Hepatocyte (in vitro differentiated cells): ENCODE measurements around the gene LSM12. TPM values are rescaled to one million over a fixed set of nuclear protein-coding genes. Genes with fewer than 3 reads are reported as not detected.

Source experiments
- DNase-seq: peaks from one replicate; pipeline ENCODE4 v3.0.0-alpha.2; 2016; ENCODE audit warnings: low spot score
- H2AFZ ChIP-seq: fragments of 200-600 bp; sonication (generic); 2 replicates; pipeline ENCODE4 v1.6.0; 2016; ENCODE audit warnings: antibody characterized with exemption, mild to moderate bottlenecking
- H3K27ac ChIP-seq: fragments of 200-600 bp; sonication (generic); 2 replicates; pipeline ENCODE4 v1.5.1; 2016; ENCODE audit warnings: mild to moderate bottlenecking
- H3K27me3 ChIP-seq: fragments of 200-600 bp; sonication (generic); 2 replicates; pipeline ENCODE4 v1.6.1; 2016
- H3K36me3 ChIP-seq: fragments of 200-600 bp; sonication (generic); replicated peaks from 2 replicates; pipeline ENCODE4 v1.5.1; 2016; ENCODE audit warnings: low read depth; ENCODE audit not compliant: insufficient read depth
- H3K4me1 ChIP-seq: fragments of 200-600 bp; sonication (generic); 2 replicates; pipeline ENCODE4 v1.5.1; 2016; ENCODE audit warnings: mild to moderate bottlenecking, moderate library complexity; ENCODE audit not compliant: insufficient read depth
- H3K4me2 ChIP-seq: fragments of 200-600 bp; sonication (generic); 2 replicates; pipeline ENCODE4 v1.6.0; 2016
- H3K4me3 ChIP-seq: fragments of 200-600 bp; sonication (generic); 2 replicates; pipeline ENCODE4 v1.5.1; 2016; ENCODE audit warnings: mild to moderate bottlenecking
- H3K79me2 ChIP-seq: fragments of 200-600 bp; sonication (generic); 2 replicates; pipeline ENCODE4 v1.6.0; 2017; ENCODE audit warnings: mild to moderate bottlenecking
- H3K9me2 ChIP-seq: fragments of 200-600 bp; sonication (generic); replicated peaks from 2 replicates; pipeline ENCODE4 v1.6.0; 2017; ENCODE audit warnings: mild to moderate bottlenecking; ENCODE audit not compliant: insufficient read depth
- H3K9me3 ChIP-seq: fragments of 200-600 bp; sonication (generic); 2 replicates; pipeline ENCODE4 v1.5.1; 2016; ENCODE audit warnings: low read depth, mild to moderate bottlenecking
- H4K20me1 ChIP-seq: fragments of 200-600 bp; sonication (generic); 2 replicates; pipeline ENCODE4 v1.6.0; 2016; ENCODE audit warnings: mild to moderate bottlenecking; ENCODE audit not compliant: insufficient read depth, poor library complexity, severe bottlenecking
- CTCF ChIP-seq: fragments of 200-600 bp; sonication (generic); IDR thresholded peaks from 2 replicates; pipeline ENCODE4 v1.5.1; 2016; ENCODE audit warnings: antibody characterized with exemption, mild to moderate bottlenecking; ENCODE audit not compliant: poor library complexity
- EZH2 ChIP-seq: fragments of 200-600 bp; sonication (generic); IDR thresholded peaks from 2 replicates; pipeline ENCODE4 v1.6.1; 2016; ENCODE audit warnings: antibody characterized with exemption, mild to moderate bottlenecking, borderline replicate concordance
- EZH2phosphoT487 ChIP-seq: fragments of 200-600 bp; sonication (generic); IDR thresholded peaks from one replicate; pipeline ENCODE4 v1.6.1; 2018; ENCODE audit warnings: antibody characterized with exemption, mild to moderate bottlenecking, low read depth, moderate library complexity; ENCODE audit not compliant: unreplicated experiment, severe bottlenecking
- WGBS: methylation state at CpG from one replicate; pipeline ENCODE4 v1.1.6; 2016; ENCODE audit warnings: low lambda C conversion rate; ENCODE audit errors: missing lambda C conversion rate; 5-methylcytosine and 5-hydroxymethylcytosine counted together
- polyA plus RNA-seq: library from polyadenylated mRNA; unstranded; fragments of >200 nt; fragmentation: Nextera tagmentation; extraction: Ambion mirVana; gene quantifications from 2 replicates; pipeline ENCODE4 v1.2.1, GENCODE V29; 2016
- total RNA-seq: library from RNA; depleted of rRNA; stranded (reverse); fragments of >200 nt; gene quantifications from 2 replicates; pipeline ENCODE4 v1.2.3, GENCODE V29; 2014

LSM12 gene
- total and polyA plus RNA-seq, 2 experiments from 2014 or later = 40.4 to 44.5 TPM

DNA sequence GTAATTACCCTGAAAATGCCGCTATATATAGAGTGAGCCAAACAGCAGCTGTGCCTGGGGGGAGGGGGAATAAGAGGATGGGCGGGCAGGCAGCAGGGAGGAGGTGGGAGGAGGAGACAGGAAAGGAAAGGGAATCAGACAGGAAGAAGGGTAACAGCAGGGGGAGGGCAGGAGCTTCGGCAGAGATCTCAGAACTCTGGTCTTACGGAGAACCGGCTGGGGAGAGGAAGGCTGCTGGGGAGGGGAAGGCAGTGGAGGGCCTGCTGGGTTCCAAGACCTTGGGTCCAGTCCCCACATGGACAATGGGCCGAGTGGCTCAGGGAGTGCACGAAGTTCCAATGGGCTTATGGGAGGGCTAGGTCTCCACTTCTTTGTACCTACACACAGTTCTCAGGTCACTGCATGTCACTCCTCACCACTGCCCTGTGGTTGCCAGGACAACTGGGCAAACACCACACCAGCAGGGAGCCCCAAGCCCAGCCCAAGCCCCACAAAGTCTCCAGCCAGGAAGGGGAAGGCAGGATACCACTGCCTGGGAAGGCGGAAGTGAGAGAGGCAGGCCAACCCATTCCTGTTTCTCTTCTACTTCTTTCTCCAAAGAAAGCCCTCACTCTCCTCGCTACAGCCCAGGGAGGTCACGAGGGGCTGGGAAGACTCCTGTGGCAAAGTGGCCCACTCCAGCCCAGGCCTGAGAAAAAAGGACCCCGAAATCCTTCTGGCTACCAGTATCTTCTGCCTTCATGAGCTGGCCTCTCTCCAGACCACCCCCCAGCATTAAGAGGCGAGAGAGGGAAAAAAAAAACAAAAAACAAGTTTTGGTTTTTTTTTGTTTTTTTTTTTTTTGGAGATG is 29.4 kb upstream of the LSM12 start:
- Histone ChIP-seq H3K36me3 (no peaks in the 10 kb centered on the region), H3K9me2 (no peaks in the 10 kb centered on the region), H3K27me3 (no peaks in the 10 kb centered on the region), H2AFZ (no peak overlapping the region), H3K4me2 (peak overlapping the region; percentile 71), H4K20me1 (no peaks in the 10 kb centered on the region), H3K27ac (peak overlapping the region; percentile 99), H3K4me3 (no peak overlapping the region), H3K4me1 (peaks cover 21% of the 10 kb centered on the region), H3K79me2 (peaks cover 3% of the 10 kb centered on the region), H3K9me3 (no peaks in the 10 kb centered on the region)
- 21% methylated on average over 12 of the region's 12 CpGs for WGBS
- no peak for TF ChIP-seq EZH2phosphoT487
- TF ChIP-seq EZH2 = no peak
- no peak for TF ChIP-seq CTCF
- DNase-seq = peak; percentile 92

GRCh38 chr17:44095388-44095646 is 28.8 kb upstream of the LSM12 start:
- H3K27me3 ChIP-seq = no peaks in the 10 kb centered on the region
- no peaks in the 10 kb centered on the region for H3K9me2 ChIP-seq
- H4K20me1 ChIP-seq = no peaks in the 10 kb centered on the region
- no peak for TF ChIP-seq EZH2
- no peak for TF ChIP-seq EZH2phosphoT487
- TF ChIP-seq CTCF = no peak
- H3K9me3 ChIP-seq = no peaks in the 10 kb centered on the region
- H2AFZ ChIP-seq = no peak overlapping the region
- 0% methylated on average over 1 of the region's 2 CpGs for WGBS
- no peak for DNase-seq
- H3K4me1 ChIP-seq = peaks cover 21% of the 10 kb centered on the region
- H3K79me2 ChIP-seq = peaks cover 3% of the 10 kb centered on the region
- H3K4me3 ChIP-seq = no peak overlapping the region
- H3K4me2 ChIP-seq = peak overlapping the region; percentile 71
- H3K36me3 ChIP-seq = no peaks in the 10 kb centered on the region
- H3K27ac ChIP-seq = peak overlapping the region; percentile 99

- Histone ChIP-seq H3K4me2 (peak overlapping the region; percentile 71), H3K9me2 (no peaks in the 10 kb centered on the region), H3K79me2 (peaks cover 3% of the 10 kb centered on the region), H3K4me1 (peaks cover 21% of the 10 kb centered on the region), H3K27me3 (no peaks in the 10 kb centered on the region), H3K4me3 (no peak overlapping the region), H4K20me1 (no peaks in the 10 kb centered on the region), H3K9me3 (no peaks in the 10 kb centered on the region), H3K27ac (peak overlapping the region; percentile 99), H3K36me3 (no peaks in the 10 kb centered on the region), H2AFZ (no peak overlapping the region)
- DNase-seq = no peak
- 91% methylated on average over 8 of the region's 8 CpGs for WGBS
- TF ChIP-seq CTCF (no peak), EZH2phosphoT487 (no peak), EZH2 (no peak)
Observed at GRCh38 chr17:44094701-44095387, 28.4 kb upstream of the LSM12 start.
